Activated CD8-positive, alpha-beta memory T cell treated with anti-CD3 and anti-CD28 coated beads for 4 hours (primary cell): ENCODE data around the gene KCNK10.

Source experiments
- DNase-seq, 2 donors: peaks; one replicate each; pipeline ENCODE4 v3.0.0-alpha.2; 2020; ENCODE audit warnings: low read depth in 2 of 2

Gene KCNK10

DNA sequence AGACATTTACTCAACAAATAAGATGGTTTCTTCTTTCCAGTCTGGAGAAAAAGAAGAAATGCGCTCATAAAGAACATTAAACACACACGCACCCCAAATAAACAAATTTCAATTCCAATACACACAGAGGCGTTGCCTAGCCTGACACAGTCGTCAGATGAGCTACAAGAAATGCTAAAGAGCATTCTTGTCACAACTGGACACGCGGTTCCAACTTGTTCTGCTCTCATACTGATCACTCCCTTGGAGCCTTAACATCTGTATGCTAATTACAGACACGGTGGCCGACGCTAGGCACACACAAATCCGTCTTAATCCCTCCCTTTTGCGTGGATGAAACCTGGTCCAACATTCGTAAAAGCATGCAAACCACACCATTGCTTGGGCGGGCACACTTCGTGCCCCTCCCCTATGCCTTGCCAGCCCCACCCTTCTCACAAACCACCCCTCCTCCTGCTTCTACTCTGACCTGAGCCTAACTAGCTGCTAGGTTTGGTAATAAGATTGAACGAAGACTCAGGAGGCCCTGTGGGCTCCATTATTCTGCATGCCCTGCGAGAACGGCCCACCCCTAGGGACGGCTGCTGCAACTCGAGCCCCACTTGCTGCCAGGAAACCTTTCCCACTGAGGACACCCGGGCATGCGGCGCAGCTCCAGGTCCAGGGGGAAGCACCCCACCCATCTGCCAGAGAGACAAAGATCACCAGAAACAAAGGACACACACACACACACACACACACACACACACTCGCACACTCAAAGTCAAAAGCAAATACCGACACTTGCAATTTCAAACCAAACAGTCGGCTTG, 1.2 kb downstream of the KCNK10 start:
- no peak for DNase-seq

DNA sequence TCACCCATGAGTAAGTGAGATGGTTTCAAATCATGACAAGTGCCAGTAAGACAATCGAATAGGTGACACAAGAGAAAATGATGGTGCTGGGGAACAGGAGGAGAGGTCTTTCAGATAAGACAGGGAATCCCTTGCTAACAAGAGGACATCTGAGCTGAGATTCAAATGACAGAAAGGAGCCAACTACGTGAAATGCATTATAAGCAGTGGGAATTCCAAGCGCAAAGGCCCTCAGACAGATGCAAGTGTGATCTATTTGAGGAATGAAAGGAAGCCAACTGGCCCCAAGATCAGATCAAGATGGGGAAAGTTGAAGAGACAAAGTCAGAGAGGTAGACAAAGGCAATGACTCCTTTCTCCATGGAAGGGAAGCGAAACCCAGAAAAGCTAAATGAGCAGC, 4.7 kb downstream of the KCNK10 start:
- no peak for DNase-seq

DNA sequence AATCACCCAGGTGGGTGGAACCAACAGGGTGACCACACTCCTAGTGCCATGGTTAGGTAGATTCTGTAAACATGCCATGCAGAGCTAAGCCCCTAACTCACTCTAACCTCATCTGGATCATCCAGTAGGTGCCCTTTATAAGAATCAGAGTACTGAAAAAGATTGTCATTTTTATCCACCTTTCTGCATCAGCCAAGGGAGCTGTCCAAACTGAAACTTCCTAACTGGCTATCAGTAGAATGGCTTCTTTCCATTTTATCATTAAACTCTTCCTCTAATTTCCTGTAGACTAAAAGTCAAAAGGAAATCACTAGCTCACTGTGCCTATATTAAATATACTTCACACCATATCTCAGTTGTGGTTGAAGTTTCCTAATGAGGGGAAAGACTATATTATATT, 6.5 kb downstream of the KCNK10 start:
- DNase-seq, result no peak

DNA sequence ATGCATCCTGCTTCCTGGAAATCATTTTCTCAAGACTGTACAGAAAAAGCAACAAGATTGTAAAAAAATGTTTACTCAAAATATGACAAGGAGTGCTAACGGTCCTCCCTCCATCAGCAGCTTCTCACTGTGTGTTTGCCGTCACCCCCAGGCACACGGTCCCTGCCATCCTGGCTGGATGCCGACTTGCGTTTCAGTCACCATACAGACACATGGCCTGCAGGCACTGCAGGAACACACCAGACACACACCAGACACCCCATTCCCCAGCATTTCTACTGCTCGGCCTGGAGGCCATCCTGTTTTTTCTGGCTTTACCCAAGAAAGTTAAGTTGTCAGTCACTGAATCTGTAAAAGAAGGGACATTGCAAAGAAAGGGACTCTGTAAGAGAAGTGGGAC, 10.8 kb downstream of the KCNK10 start:
- no peak for DNase-seq

DNA sequence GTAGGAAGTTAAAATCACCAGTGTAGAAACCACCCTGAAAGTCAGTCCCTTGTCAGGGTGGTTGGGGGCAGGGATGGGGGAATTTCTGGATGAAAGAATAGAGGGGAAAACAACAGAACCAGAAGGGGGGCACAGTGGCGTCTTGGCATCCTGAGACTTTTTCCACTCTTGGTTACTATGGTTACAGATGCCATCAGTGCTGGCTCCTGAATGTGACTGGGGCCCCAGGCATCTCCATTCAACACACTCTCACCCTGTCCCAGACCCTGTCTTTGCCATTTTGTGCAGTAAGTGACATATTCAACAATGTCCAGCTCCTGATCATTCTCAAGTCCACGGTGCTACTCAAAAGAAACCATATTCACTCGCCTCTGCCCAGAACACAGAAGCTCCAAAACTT, 11.3 kb downstream of the KCNK10 start:
- DNase-seq, result no peak

DNA sequence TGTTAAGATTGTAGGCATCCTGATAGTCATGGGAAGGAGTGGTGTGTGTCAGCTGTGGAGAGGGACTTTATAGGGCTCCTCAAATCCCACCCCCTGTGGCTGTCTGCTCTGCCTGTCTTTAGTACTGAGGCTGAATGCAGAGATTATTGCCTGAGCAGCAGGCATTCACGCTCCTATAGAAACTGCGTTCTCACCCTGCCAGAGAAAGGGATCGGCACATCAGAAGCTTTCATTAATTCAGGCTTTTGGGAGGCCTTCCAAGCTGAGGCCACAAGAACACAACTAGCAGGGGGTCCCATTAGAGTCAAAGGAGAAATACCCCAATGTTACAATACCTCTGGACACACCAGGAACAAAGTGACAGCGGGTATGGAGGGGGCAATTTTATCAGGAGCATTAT, 12.6 kb downstream of the KCNK10 start:
- DNase-seq, result no peak

DNA sequence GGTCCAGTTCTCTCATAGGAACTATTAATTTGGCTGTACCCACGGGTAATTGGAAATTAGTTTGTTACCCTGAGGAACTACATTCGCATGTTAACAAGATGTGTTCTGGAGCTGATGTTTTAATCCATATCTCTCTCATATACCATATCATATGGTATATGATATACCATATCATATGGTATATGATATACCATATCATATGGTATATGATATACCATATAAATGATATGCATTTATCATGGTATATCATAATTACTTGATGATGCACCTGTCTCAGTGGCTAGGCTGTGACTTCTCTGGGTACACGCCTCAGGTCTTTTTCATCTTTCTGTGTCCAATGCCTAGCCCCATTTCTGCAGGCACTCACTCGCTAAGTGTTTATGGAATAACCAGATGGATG, 13.0 kb downstream of the KCNK10 start:
- no peak for DNase-seq

DNA sequence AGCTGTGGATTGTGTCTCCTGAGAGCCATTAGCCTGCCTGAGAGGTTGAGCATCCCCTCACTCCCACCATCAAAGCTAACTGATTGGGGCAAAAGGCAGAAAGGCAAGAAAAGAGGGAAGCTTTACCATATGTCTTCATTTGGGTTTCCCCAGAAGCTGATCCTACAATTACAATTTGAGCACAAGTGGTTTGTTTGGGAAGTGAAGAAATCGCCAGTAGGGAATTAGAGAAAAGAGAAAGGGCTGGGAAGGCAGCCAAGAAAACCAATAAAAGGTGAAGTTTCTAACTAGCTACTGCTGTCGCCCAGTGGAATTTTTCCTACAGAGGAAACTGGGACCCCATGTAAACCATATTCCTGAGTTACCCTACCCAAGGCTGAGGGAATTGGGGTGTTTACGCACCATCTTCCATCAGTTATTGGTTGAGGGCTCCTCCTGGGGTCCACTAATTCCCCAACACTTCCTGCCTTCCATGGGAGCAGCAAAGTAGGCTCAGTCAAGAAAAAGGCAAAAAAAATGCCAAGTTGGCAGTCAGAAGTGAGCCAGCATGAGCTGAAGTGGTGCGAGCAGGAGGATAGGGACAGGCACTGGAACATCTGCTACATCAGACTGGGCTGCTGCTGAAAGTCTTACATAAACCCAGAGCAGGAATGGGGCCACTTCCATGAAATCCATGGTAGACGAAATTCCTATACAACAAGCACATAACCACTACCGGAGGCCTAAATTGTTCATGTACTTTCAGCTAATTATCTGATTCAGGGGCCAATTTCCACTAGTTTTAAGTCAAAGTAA, 17.3 kb downstream of the KCNK10 start:
- DNase-seq, result no peak

DNA sequence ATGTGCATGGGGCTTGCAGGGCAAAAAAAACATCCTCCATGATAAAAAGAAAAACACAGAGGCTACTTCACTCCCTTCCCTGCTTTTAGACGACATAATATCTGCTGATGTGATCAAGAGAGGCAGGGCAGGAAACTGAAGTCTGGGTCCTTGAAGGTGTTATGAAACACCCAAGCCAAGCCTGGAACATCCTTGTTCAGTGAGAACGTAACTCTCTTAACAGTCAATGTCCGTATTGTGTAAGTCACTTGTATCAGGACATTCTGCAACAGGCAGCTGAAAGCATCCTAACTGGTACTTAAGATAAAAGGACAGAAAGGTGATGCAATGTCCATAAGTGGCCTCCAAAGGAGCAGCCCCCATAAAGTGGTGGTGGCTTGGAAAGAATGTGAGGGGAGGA, 20.0 kb downstream of the KCNK10 start:
- DNase-seq, result no peak

DNA sequence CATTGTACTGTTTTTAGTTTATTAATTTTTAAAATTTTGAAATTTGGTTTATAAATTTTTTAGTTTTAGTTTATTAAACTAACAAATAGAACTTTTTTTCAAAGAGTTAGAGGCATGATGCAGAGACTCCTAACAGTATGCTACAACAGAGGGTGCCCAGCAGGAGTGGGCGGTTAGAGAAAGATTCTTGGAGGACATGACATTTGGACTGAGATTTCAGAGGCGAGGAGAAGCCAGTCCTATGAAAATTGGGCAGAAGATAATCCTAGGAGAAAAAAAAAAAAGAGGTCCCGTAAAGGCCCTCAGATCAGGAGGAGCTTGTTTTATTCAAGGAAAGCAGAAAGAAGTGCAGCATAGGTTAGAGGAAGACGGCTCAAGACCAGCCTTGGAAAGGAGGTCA, 21.7 kb downstream of the KCNK10 start:
- DNase-seq, result no peak

DNA sequence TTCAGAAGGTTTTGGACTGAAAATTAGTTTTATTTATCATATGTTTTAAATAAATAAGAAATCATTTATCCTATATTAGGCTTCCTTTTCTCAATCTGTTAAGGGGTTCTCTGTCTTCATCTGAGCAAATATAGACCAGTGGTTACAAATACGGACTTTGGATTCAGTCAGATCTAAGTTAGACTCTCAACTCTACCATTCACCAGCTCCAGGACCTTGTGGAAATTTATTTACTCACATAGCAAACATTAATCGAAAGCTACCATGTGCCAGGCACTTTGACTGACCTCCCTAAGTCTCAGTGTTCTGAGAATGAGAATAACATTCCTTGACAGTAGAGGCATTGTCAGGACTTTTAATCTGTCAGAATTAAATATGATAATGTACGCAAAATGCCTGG, 22.3 kb downstream of the KCNK10 start:
- no peak for DNase-seq

DNA sequence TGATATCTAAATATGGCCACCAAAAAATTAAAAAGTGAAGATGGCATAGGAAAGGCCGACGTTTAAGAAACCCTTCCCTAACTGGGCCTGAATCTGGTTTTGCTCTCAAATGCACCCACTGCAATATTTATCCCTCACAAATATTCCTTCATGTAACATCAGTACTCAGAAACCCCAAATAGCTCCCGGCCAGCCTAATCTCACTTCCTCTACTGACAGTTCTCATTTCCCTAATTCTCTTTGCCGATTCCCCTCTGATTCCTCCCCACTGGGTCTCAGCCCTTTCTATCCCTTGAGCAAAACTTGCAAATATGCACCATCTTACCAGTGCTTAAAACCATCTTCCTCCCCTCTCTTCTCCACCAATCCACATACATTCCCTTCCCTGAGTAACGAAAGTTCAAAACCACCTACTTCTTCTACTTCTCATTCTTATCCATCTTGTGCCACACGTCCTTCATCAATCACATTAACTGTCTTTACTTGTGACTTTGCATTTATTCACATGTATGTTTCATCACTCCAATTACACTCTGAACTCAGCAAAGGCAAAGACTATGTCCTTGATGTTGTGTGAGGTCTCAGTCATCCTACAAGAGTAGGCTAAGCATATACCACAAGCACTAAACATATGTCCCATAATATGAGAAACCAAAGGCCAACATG, 23.1 kb downstream of the KCNK10 start:
- no peak for DNase-seq

DNA sequence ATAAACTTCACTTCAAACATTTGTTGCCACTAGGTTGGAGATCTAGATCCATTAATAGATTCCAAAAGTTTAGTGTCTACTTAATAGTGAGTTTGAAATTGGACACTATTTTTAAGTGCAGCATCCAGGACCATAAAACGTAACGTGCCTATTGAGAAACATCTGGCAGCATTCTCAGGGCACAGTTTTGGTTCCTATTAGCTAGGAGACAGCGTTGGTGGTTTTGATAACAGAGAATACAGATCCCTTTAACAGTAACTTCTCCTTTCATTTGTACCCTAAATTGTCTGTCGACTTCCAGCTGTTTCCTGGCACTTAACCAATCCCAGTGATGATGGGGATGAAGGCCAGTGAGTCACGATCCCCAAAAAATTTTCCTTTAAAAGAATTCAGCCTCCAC, 25.8 kb downstream of the KCNK10 start:
- no peak for DNase-seq

DNA sequence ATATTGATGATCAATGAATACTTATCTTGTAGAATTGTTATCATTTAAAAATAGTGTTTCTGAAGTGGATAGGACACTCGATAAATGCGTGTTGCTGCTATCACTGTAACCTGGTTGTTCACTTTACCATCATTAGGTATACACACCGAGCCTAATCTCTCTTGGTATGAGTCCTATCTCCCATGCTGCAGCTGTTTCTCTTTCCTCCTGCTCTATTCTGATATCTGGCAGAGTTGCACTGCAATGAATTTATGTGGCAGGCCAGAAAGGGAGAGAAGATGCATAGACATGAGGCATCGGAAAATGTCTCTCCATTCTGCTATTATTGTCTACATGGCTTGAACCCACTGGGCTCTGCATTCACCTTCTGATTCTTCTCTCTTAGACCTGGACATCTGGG, 26.7 kb downstream of the KCNK10 start:
- no peak for DNase-seq

DNA sequence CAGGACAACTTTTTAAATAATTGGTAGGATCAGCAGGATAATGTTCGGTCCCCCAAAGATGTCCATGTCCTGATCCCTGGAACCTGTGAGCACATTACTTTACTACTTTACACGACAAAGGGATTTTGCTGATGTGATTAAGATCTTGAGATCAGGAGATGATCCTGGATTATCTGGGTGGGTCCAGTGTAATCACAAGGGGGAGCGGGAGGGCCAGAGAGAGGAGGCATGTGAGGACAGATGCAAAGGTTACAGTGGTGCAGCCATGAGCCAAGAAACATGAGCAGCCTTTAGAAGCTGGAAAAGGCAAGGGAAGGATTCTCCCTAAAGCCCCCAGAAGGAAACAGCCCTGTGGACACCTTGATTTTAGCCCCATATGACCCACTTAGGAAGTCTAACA, 33.1 kb downstream of the KCNK10 start:
- DNase-seq, result no peak

DNA sequence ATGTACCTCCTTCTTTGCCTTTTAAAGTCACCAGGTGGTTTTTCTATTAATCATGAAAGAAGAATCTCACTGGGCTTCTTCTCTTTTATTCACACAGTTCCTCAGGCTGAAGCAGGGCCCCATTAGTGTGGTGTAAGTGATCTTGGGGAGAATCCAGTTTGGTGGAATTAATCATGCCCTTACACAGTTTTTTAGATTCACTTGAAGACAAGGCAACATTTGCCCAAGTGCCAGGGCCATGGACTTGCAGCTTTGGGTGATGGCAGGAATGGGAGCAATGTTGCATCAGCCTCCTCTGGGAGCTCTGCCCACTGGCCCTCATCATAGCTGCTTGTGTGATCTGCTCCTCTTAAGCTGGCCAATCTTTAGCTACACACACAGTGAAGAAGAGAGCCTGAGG, 33.8 kb downstream of the KCNK10 start:
- no peak for DNase-seq

DNA sequence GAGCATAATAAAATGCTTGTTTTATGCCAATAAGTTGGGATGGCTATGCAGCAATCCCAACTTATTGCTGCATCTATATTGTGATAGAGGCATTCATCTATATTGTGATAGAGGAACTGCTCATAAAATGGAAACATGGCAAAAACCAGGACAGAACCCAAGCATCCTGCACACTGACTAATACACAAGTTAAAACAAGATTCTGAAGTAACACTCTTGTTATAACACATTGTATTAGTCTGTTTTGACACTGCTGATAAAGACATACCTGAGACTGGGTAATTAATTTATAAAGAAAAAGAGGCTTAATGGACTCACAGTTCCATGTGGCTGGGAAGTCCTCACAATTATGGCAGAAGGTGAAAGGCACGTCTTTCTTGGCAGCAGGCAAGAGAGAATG, 36.8 kb downstream of the KCNK10 start:
- no peak for DNase-seq

DNA sequence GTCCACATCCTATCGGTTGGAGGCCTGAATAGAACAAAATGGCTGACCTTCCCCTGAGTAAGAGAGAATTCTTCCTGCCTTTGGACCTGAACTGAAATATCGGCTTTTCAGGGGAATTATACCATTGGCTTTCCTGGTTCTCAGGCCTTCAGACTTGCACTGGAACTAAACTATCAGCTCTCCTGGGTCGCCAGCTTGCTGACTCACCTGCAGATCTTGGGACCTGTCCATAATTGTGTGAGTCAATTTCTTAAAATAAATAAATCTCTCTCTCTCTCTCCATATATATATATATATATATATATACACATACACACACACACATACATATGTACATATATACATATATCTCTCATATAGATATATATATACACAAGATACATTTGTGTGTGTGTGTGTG, 41.6 kb downstream of the KCNK10 start:
- DNase-seq, result no peak

DNA sequence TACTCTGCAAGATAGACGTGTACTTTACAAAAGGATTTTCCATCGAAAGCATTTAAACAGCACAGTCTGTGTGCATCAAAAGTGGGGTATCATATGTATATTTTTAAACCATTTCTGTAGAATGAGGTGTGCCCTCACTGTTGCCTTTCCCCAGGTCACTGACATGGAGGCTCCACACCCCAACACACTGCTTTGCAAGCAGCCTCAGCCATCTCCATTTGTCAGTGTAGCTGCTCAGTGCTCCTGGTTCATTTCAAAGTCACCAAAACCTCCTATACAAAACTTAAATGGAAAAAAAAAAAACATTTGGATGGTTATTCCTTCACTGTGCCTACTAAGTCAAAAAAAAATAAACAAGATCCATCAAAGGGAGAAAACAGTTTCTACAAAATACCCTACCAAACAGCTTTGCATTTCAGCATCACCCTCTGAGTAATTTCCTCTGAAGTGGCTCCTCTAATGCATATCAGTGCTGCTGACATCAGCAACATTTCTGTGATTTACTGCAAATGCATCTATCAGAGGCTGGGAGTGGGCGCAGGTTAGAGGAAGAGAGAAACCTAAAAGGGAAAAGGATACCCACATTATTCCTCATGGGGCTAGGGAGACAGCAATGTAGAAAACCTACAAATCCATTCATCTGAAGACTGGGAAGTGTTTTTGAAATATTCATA, 46.0 kb downstream of the KCNK10 start:
- DNase-seq, result no peak

DNA sequence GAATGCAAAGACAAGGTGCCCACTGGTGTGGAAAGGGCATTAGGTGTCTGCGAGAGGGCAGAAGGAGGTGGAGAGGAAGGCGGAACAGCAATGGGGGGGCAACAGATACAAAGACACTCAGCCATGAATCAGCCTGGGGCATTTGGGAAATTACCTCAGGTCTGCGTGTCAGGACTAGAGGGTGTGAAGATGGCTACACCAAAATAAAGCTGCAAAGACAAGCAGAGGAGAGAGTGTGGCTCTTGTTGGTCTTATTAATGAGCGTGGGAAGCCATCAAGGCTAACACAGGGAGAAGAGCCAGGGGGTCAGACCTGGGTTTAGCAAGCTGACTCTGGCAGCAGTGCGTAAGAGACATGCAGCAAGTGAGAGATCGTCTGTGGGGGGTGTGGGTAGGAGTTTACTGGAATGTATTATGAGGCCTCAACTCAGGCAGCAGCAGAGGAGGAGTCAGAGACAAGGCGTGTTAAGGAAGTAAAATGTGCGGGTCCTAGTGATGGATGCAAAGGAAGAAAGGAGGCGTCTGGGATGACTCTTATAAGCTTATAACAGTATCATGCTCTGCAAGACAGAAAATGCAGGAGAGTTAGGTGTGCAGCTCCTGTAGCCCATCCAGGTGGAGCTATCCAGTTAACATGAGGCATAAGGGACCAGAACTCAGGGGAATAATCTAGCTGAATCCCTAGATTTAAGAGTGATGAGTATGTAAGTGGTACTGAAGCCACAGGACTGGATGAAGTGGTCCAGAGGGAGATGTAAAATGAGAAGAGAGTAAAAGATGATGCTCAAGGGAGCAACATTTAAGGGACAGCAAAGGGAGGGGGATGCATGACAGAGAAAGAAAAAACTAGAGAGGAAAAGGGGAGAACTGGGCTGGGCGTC, 50.4 kb downstream of the KCNK10 start:
- no peak for DNase-seq

DNA sequence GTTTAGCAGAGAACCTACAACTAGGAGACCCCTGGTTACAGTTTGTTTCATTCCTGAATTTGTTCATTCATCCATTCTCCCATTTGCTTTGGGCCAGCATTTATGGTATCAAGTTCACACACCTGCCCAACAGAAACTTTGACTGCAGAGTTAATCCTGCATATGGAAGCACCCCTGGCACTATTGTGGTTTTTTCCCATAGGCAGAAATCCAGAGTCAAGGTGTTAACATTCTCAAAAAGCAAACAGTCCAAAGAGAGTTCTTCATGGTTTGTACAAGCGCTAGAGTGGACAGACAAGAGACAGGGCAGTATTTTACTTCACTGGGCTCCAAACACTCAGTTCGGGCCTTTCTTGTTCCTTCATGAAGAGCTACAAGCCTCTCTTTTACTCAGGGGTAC, 51.9 kb downstream of the KCNK10 start:
- DNase-seq, result no peak
